ENCODE data around the gene TGFBI.

Gene TGFBI

DNA sequence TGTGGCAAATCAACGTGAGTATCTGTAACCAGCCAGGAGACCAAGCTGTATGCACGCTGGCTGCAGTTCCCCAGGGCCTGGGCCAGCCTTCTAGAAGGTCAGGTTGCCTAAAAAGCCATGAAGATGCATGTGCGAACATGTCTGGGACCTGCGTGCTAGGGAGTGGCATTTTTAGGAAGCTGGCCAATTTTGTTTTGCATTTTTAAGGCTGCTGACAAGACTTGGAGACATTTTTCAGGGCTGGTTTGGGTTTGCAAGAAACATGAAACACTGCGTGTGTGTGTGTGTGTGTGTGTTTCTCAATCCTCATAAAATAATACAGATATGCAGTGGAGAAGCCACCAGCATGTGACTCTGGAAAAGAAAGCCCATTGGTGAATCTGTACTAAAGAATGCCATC lies 5.1 kb downstream of the TGFBI start:
- no peaks in the 10 kb centered on the region for H3K27me3 Mint-ChIP-seq
- no peak overlapping the region for H3K27ac Mint-ChIP-seq (ENCODE audit: low read depth)
- no peak for ATAC-seq (replicated peaks; ENCODE audit: extremely low read depth, poor library complexity, severe bottlenecking)
- DNase-seq (ENCODE audit: low spot score in 2 of 2) = no peak
- H3K9me3 Mint-ChIP-seq = no peaks in the 10 kb centered on the region
- no peak overlapping the region for H3K4me3 Mint-ChIP-seq
- peaks cover 8% of the 10 kb centered on the region for H3K36me3 Mint-ChIP-seq (ENCODE audit: insufficient read depth)
- H3K4me1 Mint-ChIP-seq = peaks cover 65% of the 10 kb centered on the region

DNA sequence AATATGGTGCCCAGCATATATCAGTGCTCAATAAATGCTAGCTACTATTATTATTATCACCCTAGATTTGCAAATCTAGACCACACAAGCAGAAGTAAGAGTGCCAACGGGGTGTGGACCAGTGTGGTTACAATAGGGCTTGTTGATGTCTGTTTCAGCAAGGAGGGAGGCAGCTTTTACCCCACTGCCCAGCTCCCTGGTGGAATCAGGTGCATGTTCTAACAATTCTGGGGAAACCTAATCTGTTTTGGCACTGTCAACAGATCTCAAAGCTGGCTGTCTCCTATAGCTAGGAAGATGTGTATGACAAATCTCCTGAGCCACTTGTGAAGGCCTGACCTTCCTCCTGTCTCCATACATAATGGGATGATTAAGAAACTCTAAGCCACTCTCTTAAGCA lies 5.7 kb downstream of the TGFBI start:
- Mint-ChIP-seq H3K4me3 (no peak overlapping the region), H3K27me3 (no peaks in the 10 kb centered on the region), H3K9me3 (no peaks in the 10 kb centered on the region), H3K36me3 (ENCODE audit: insufficient read depth) (peaks cover 7% of the 10 kb centered on the region), H3K4me1 (peaks cover 65% of the 10 kb centered on the region), H3K27ac (ENCODE audit: low read depth) (peak overlapping the region; percentile 82)
- DNase-seq (ENCODE audit: low spot score in 2 of 2) (no peak), ATAC-seq (replicated peaks; ENCODE audit: extremely low read depth, poor library complexity, severe bottlenecking) (no peak)

- Mint-ChIP-seq H3K9me3 (no peaks in the 10 kb centered on the region), H3K36me3 (ENCODE audit: insufficient read depth) (peaks cover 6% of the 10 kb centered on the region), H3K4me3 (no peak overlapping the region), H3K4me1 (peaks cover 65% of the 10 kb centered on the region), H3K27ac (ENCODE audit: low read depth) (peak overlapping the region; percentile 82), H3K27me3 (no peaks in the 10 kb centered on the region)
- DNase-seq (ENCODE audit: low spot score in 2 of 2) = no peak
- ATAC-seq (replicated peaks; ENCODE audit: extremely low read depth, poor library complexity, severe bottlenecking) = no peak
These were observed 6.2 kb downstream of the TGFBI start for GRCh38 chr5:136034984-136035383.

GRCh38 chr5:136035837-136036236 lies 7.0 kb downstream of the TGFBI start:
- H3K27ac Mint-ChIP-seq (ENCODE audit: low read depth) = peak overlapping the region; percentile 93
- H3K27me3 Mint-ChIP-seq = no peaks in the 10 kb centered on the region
- H3K36me3 Mint-ChIP-seq (ENCODE audit: insufficient read depth) = peaks cover 9% of the 10 kb centered on the region
- peaks cover 61% of the 10 kb centered on the region for H3K4me1 Mint-ChIP-seq
- H3K9me3 Mint-ChIP-seq = no peaks in the 10 kb centered on the region
- ATAC-seq (replicated peaks; ENCODE audit: extremely low read depth, poor library complexity, severe bottlenecking) (no peak), DNase-seq (ENCODE audit: low spot score in 2 of 2) (no peak)
- peak overlapping the region; percentile 39 for H3K4me3 Mint-ChIP-seq

GRCh38 chr5:136036293-136036911 lies 7.6 kb downstream of the TGFBI start:
- Mint-ChIP-seq H3K27me3 (no peaks in the 10 kb centered on the region), H3K9me3 (no peaks in the 10 kb centered on the region), H3K4me3 (peak overlapping the region; percentile 39), H3K36me3 (ENCODE audit: insufficient read depth) (peaks cover 9% of the 10 kb centered on the region), H3K4me1 (peaks cover 61% of the 10 kb centered on the region), H3K27ac (ENCODE audit: low read depth) (peak overlapping the region; percentile 93)
- ATAC-seq (replicated peaks; ENCODE audit: extremely low read depth, poor library complexity, severe bottlenecking) = no peak
- DNase-seq (ENCODE audit: low spot score in 2 of 2) = no peak

GRCh38 chr5:136037001-136037705 lies 8.4 kb downstream of the TGFBI start:
- peak in 1 of 2 donors; percentile 30 for DNase-seq (ENCODE audit: low spot score in 2 of 2)
- Mint-ChIP-seq H3K9me3 (no peaks in the 10 kb centered on the region), H3K4me3 (peak overlapping the region; percentile 39), H3K36me3 (ENCODE audit: insufficient read depth) (peaks cover 9% of the 10 kb centered on the region), H3K27ac (ENCODE audit: low read depth) (peak overlapping the region; percentile 93), H3K4me1 (peaks cover 60% of the 10 kb centered on the region), H3K27me3 (no peaks in the 10 kb centered on the region)
- ATAC-seq (replicated peaks; ENCODE audit: extremely low read depth, poor library complexity, severe bottlenecking) = peak; percentile 83

- ATAC-seq (replicated peaks; ENCODE audit: extremely low read depth, poor library complexity, severe bottlenecking) (no peak), DNase-seq (ENCODE audit: low spot score in 2 of 2) (no peak)
- Mint-ChIP-seq H3K27ac (ENCODE audit: low read depth) (no peak overlapping the region), H3K27me3 (no peaks in the 10 kb centered on the region), H3K36me3 (ENCODE audit: insufficient read depth) (peaks cover 7% of the 10 kb centered on the region), H3K9me3 (no peaks in the 10 kb centered on the region), H3K4me3 (no peak overlapping the region), H3K4me1 (peaks cover 56% of the 10 kb centered on the region)
These were observed 9.8 kb downstream of the TGFBI start for GRCh38 chr5:136038635-136039034.

- ATAC-seq (replicated peaks; ENCODE audit: extremely low read depth, poor library complexity, severe bottlenecking) (no peak), DNase-seq (ENCODE audit: low spot score in 2 of 2) (no peak)
- no peak overlapping the region for H3K4me3 Mint-ChIP-seq
- H3K27ac Mint-ChIP-seq (ENCODE audit: low read depth) = no peak overlapping the region
- H3K36me3 Mint-ChIP-seq (ENCODE audit: insufficient read depth) = peaks cover 9% of the 10 kb centered on the region
- H3K4me1 Mint-ChIP-seq = peaks cover 53% of the 10 kb centered on the region
- H3K27me3 Mint-ChIP-seq = no peaks in the 10 kb centered on the region
- H3K9me3 Mint-ChIP-seq = no peaks in the 10 kb centered on the region
These were observed 10.4 kb downstream of the TGFBI start for GRCh38 chr5:136039202-136039601.

DNA sequence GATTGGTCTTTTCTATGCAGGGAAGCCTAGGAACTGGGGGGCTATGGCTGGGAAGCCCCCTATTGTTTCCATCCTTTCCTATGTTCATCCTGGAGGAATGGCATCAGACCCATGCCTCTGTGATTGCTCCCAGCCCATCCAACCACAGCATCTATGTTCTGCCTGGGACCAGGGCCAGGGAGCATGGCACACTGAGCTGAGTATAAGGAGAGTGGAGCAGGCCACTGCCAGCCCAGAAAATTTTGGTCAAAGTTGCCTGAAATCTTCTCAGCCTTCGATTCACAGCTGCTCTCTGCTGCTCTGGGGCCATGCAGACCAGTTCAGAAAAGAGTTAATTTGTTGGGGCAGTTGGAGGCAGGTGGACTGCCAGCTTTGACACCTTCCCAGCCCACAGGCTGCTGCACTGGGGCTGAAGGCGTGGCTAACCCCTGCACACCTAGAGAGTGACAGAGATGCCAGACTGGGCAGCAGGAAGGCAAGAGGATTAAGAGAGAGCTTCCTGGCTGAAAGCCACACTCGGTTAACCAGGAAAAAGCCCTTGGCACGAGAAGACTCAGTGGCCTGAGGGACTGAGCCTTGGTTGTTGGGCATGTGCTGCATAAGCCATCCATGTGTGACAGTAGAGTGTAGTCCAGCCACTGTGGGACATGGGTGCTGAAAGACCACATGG lies 12.1 kb downstream of the TGFBI start:
- no peak for DNase-seq (ENCODE audit: low spot score in 2 of 2)
- Mint-ChIP-seq H3K4me3 (no peak overlapping the region), H3K27me3 (no peaks in the 10 kb centered on the region), H3K9me3 (no peaks in the 10 kb centered on the region), H3K36me3 (ENCODE audit: insufficient read depth) (peaks cover 11% of the 10 kb centered on the region), H3K27ac (ENCODE audit: low read depth) (no peak overlapping the region), H3K4me1 (peaks cover 42% of the 10 kb centered on the region)
- no peak for ATAC-seq (replicated peaks; ENCODE audit: extremely low read depth, poor library complexity, severe bottlenecking)

DNA sequence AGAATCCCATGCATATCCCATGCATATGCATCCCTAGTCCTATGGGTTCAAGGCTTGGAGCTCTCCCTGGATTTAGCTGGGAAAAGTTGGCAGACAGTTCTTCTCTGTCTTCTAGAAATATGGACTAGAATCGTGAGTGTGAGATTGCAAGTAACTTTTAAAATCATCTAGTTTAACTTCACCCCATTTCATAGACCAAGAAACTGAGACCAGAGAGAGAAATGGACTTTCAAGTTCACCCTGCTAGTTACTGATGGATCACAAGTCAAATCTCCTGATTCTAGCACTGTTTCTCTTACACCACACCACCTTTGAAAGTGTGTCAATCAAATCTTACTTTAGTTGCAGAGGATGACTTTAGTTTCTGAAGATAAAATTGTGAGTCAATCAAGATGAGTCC lies 13.4 kb downstream of the TGFBI start:
- Mint-ChIP-seq H3K27me3 (no peaks in the 10 kb centered on the region), H3K4me3 (no peak overlapping the region), H3K9me3 (no peaks in the 10 kb centered on the region), H3K27ac (ENCODE audit: low read depth) (no peak overlapping the region), H3K4me1 (peaks cover 29% of the 10 kb centered on the region), H3K36me3 (ENCODE audit: insufficient read depth) (peaks cover 10% of the 10 kb centered on the region)
- DNase-seq (ENCODE audit: low spot score in 2 of 2) = no peak
- ATAC-seq (replicated peaks; ENCODE audit: extremely low read depth, poor library complexity, severe bottlenecking) = no peak

DNA sequence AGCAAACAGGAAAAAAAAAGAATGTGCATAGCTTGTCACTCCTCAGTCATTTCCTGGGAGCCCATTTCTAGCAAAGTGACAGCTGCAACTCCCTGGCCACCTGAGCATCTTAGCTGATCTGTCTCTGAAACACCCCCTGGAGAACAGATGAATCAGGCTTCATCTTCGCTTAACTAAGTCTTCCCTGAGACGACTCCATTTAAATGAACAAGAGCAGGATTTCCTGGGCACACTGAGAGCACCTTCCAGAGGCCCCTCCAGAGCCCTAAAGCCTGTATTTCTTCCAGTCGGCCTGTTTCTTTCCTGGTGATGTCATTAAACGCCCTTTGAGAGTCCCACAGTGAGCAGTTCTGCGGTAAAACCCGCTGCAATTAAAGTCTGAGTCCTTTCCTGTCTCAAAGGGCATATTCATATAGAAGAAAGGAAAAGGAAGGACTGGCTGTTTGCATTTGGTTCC lies 13.9 kb downstream of the TGFBI start:
- no peak for ATAC-seq (replicated peaks; ENCODE audit: extremely low read depth, poor library complexity, severe bottlenecking)
- no peak overlapping the region for H3K27ac Mint-ChIP-seq (ENCODE audit: low read depth)
- H3K4me1 Mint-ChIP-seq = peaks cover 23% of the 10 kb centered on the region
- H3K4me3 Mint-ChIP-seq = no peak overlapping the region
- no peaks in the 10 kb centered on the region for H3K9me3 Mint-ChIP-seq
- H3K36me3 Mint-ChIP-seq (ENCODE audit: insufficient read depth) = peaks cover 7% of the 10 kb centered on the region
- no peak for DNase-seq (ENCODE audit: low spot score in 2 of 2)
- no peaks in the 10 kb centered on the region for H3K27me3 Mint-ChIP-seq

GRCh38 chr5:136043551-136043950 lies 14.8 kb downstream of the TGFBI start:
- H3K27ac Mint-ChIP-seq (ENCODE audit: low read depth) = no peak overlapping the region
- no peak for DNase-seq (ENCODE audit: low spot score in 2 of 2)
- H3K9me3 Mint-ChIP-seq = no peaks in the 10 kb centered on the region
- peaks cover 21% of the 10 kb centered on the region for H3K4me1 Mint-ChIP-seq
- H3K4me3 Mint-ChIP-seq = no peak overlapping the region
- ATAC-seq (replicated peaks; ENCODE audit: extremely low read depth, poor library complexity, severe bottlenecking) = no peak
- H3K36me3 Mint-ChIP-seq (ENCODE audit: insufficient read depth) = peaks cover 6% of the 10 kb centered on the region
- no peaks in the 10 kb centered on the region for H3K27me3 Mint-ChIP-seq
